PFSK-1 (cell line): Measurements from ENCODE around the gene KRTAP5-8.

Experiments
- FOXP2 ChIP-seq: optimal IDR thresholded peaks from 2 replicates; pipeline ENCODE3; 2011; ENCODE audit warnings: borderline replicate concordance, control low read depth, inconsistent platforms; ENCODE audit not compliant: insufficient read depth; ENCODE audit errors: extremely low read length, extremely low read depth
- POLR2AphosphoS5 ChIP-seq: IDR thresholded peaks from 2 replicates; pipeline ENCODE4 v1.6.1; 2012; ENCODE audit warnings: low read depth, mild to moderate bottlenecking, control low read depth, low read length, moderate library complexity
- SIN3A ChIP-seq: IDR thresholded peaks from 2 replicates; pipeline ENCODE4 v1.6.1; 2012; ENCODE audit warnings: mild to moderate bottlenecking, low read length, moderate library complexity, borderline replicate concordance; ENCODE audit not compliant: insufficient read depth
- TAF1 ChIP-seq: IDR thresholded peaks from 2 replicates; pipeline ENCODE4 v1.6.1; 2012; ENCODE audit warnings: low read length, control low read depth, borderline replicate concordance; ENCODE audit not compliant: insufficient read depth
- TF ChIP-seq, protein P1 (sequence below), 2 experiments: IDR thresholded peaks; 2 replicates each; pipeline versions ENCODE4 v1.6.1 to v1.8.0; 2011 to 2012; ENCODE audit warnings: low read depth in 2 of 2, low read length in 2 of 2, control low read depth in 1 of 2, inconsistent platforms in 1 of 2, mild to moderate bottlenecking in 1 of 2, moderate library complexity in 1 of 2; ENCODE audit not compliant: insufficient read depth in 1 of 2

Gene KRTAP5-8

DNA sequence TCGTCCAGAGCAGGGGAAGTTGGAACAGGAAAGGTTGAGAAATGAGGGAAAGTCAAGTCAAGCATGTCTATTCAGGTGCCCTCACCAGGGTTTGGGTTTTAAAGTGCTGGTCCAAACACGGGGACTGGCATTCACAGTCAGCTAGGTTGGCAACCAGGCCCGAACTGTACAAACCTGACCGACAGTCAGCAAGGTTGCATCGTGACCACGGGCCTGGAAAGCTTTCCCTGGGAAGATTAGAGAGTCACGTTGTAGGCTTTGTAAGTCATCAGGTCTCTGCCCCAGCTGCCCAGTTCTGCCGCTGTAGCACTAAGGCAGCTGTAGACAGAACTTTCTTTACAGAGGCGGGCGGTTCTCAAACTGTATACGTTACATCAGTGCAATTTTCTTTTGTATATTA lies 35.0 kb downstream of the KRTAP5-8 start:
- TF ChIP-seq TAF1 (no peak), SIN3A (no peak), POLR2AphosphoS5 (no peak), FOXP2 (no peak)
- TF ChIP-seq, protein P1, sequence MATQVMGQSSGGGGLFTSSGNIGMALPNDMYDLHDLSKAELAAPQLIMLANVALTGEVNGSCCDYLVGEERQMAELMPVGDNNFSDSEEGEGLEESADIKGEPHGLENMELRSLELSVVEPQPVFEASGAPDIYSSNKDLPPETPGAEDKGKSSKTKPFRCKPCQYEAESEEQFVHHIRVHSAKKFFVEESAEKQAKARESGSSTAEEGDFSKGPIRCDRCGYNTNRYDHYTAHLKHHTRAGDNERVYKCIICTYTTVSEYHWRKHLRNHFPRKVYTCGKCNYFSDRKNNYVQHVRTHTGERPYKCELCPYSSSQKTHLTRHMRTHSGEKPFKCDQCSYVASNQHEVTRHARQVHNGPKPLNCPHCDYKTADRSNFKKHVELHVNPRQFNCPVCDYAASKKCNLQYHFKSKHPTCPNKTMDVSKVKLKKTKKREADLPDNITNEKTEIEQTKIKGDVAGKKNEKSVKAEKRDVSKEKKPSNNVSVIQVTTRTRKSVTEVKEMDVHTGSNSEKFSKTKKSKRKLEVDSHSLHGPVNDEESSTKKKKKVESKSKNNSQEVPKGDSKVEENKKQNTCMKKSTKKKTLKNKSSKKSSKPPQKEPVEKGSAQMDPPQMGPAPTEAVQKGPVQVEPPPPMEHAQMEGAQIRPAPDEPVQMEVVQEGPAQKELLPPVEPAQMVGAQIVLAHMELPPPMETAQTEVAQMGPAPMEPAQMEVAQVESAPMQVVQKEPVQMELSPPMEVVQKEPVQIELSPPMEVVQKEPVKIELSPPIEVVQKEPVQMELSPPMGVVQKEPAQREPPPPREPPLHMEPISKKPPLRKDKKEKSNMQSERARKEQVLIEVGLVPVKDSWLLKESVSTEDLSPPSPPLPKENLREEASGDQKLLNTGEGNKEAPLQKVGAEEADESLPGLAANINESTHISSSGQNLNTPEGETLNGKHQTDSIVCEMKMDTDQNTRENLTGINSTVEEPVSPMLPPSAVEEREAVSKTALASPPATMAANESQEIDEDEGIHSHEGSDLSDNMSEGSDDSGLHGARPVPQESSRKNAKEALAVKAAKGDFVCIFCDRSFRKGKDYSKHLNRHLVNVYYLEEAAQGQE (IDR thresholded peaks at IDR 0.05; ENCODE audit: insufficient read depth in 1 of 2, low read depth in 2 of 2, low read length in 2 of 2), result no peak

DNA sequence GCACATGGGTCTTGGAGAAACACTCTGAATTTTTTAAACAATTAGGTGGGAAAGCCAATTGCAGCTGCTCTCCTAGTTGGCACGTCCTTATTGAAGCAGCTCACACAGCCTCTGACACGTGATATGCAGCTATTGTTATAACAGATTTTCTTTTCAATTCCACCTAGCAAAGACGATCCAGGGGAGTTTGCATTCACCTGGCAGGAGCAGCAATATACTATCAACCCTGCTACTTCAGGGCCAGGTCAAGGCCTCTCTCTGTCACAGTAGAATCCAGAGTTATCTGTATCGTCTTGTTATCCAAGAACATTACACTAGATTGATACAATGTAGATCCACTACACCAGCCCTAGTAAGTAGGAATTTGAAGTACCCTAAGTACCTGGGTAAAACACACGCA lies 36.6 kb downstream of the KRTAP5-8 start:
- TF ChIP-seq, protein P1 (IDR thresholded peaks at IDR 0.05; ENCODE audit: insufficient read depth in 1 of 2, low read depth in 2 of 2, low read length in 2 of 2), result no peak
- TF ChIP-seq TAF1 (no peak), POLR2AphosphoS5 (no peak), FOXP2 (no peak), SIN3A (no peak)

DNA sequence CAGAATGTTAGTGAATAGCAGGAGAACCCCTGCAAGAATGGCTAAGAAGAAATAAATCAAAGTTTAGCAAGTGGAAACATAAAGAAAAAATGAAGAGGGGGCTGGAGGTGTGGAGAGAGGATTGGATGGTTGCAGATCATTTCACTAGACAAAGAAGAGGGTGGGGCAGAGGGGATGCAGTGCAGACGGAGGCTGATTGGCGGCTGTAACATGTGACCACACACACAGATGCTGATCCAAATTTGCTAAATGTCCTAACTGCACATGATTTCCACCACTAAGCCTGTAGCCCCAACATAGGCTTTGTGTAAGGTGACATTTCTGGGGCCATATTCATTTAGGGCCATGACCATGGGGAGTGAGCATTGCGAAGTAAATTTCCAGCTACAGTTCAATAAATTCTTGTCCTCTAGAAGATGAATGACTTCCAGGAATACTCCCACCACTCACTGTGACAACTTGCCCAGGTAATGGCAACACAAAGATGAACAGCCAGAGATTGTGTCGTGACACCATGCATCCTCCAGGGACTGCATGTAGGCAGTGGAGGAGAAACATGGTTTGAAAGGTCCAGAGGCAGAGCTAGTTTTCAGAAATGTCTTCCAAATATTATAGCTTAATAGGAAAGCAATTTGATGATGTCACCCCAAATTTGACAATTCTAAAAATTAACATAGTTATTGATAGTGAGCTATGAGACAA lies 38.0 kb downstream of the KRTAP5-8 start:
- no peak for TF ChIP-seq TAF1
- TF ChIP-seq, protein P1 (IDR thresholded peaks at IDR 0.05; ENCODE audit: insufficient read depth in 1 of 2, low read depth in 2 of 2, low read length in 2 of 2), result no peak
- TF ChIP-seq POLR2AphosphoS5, result no peak
- TF ChIP-seq SIN3A, result no peak
- no peak for TF ChIP-seq FOXP2

DNA sequence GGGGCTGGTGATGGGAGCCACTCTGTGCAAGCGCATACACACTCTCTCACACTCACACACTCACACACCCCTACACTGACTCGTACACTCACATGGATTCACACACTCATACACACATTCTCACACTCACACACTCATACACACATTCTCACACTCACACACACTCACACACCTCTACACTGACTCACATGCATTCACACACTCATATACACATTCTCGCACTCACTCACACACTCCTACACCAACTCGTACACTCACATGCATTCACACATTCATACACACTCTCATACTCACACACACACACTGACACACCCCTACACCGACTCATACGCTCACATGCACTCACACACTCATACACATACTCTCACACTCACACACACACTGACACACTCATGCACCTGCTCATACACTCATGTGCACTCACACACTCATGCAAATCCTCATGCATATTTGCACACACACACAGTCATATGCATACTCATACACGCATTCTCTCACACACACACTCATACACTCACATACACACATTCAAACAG lies 39.7 kb downstream of the KRTAP5-8 start:
- TF ChIP-seq POLR2AphosphoS5 (no peak), TAF1 (no peak), SIN3A (no peak), FOXP2 (no peak)
- TF ChIP-seq, protein P1 (IDR thresholded peaks at IDR 0.05; ENCODE audit: insufficient read depth in 1 of 2, low read depth in 2 of 2, low read length in 2 of 2), result no peak
